Fibroblast of lung (primary cell): ENCODE results near the gene ANKRD31. TPM values are rescaled to one million over a fixed set of nuclear protein-coding genes. Genes with fewer than 3 reads are reported as not detected.
"Not testable (repeated sequence)": the region's sequence is repeated elsewhere in the genome, so short reads cannot be mapped to it uniquely, and the experiment has no call there.

Experiments
- DNase-seq, 2 donors: peaks; one replicate each; pipeline versions ENCODE4 v3.0.0 to v3.0.0-alpha.2; 2010; ENCODE audit warnings: low read depth in 2 of 2
- H2AFZ ChIP-seq: 2 replicates; pipeline ENCODE4 v1.5.1; 2012; ENCODE audit warnings: low read length, control low read depth, inconsistent platforms
- H3K27ac ChIP-seq: 2 replicates; pipeline ENCODE4 v1.5.1; 2011; ENCODE audit warnings: low read length, control low read depth; ENCODE audit not compliant: insufficient read depth
- H3K27me3 ChIP-seq: 2 replicates; pipeline ENCODE4 v1.5.1; 2011; ENCODE audit warnings: mild to moderate bottlenecking, low read length; ENCODE audit not compliant: control insufficient read depth, insufficient read depth
- H3K36me3 ChIP-seq: 2 replicates; pipeline ENCODE4 v1.5.1; 2011; ENCODE audit warnings: low read length; ENCODE audit not compliant: control insufficient read depth, insufficient read depth
- H3K4me1 ChIP-seq: 2 replicates; pipeline ENCODE4 v1.5.1; 2011; ENCODE audit warnings: low read length; ENCODE audit not compliant: control insufficient read depth, insufficient read depth; ENCODE audit errors: extremely low read depth
- H3K4me2 ChIP-seq: 2 replicates; pipeline ENCODE4 v1.5.1; 2011; ENCODE audit warnings: low read length, control low read depth; ENCODE audit not compliant: insufficient read depth; ENCODE audit errors: extremely low read depth
- H3K4me3 ChIP-seq, 4 experiments: fragments of 200-600 bp in 1 of 4; sonication (generic) in 1 of 4; replicated peaks in 1 of 4; 2 replicates each; pipeline ENCODE4 v1.5.1; 2011 to 2016; ENCODE audit warnings: low read length in 4 of 4, low read depth in 3 of 4, mild to moderate bottlenecking in 3 of 4, control low read depth in 2 of 4, inconsistent platforms in 1 of 4, mixed read lengths in 1 of 4; ENCODE audit not compliant: insufficient read depth in 1 of 4; ENCODE audit errors: control extremely low read depth in 1 of 4
- H3K79me2 ChIP-seq: 2 replicates; pipeline ENCODE4 v1.5.1; 2012; ENCODE audit warnings: mild to moderate bottlenecking, low read length, inconsistent platforms; ENCODE audit not compliant: control insufficient read depth, insufficient read depth
- H3K9ac ChIP-seq: 2 replicates; pipeline ENCODE4 v1.5.1; 2011; ENCODE audit warnings: mild to moderate bottlenecking, low read length, control low read depth; ENCODE audit not compliant: insufficient read depth
- H3K9me3 ChIP-seq: 2 replicates; pipeline ENCODE4 v1.5.1; 2012; ENCODE audit warnings: low read depth, low read length; ENCODE audit not compliant: control insufficient read depth, insufficient read depth
- H4K20me1 ChIP-seq: 2 replicates; pipeline ENCODE4 v1.5.1; 2011; ENCODE audit warnings: low read length; ENCODE audit not compliant: control insufficient read depth, insufficient read depth; ENCODE audit errors: extremely low read depth
- CTCF ChIP-seq, 2 donors: IDR thresholded peaks in 1 of 2; conservative IDR thresholded peaks in 1 of 2; 1 replicate in 1 of 2; 2 replicates in 1 of 2; pipeline ENCODE4 v1.5.1; 2011 to 2012; ENCODE audit warnings: low read length in 2 of 2, control low read depth in 1 of 2, inconsistent platforms in 1 of 2, low read depth in 1 of 2, mild to moderate bottlenecking in 1 of 2
- EZH2 ChIP-seq: IDR thresholded peaks from 2 replicates; pipeline ENCODE4 v1.5.1; 2012; ENCODE audit warnings: low read length, control low read depth, mild to moderate bottlenecking; ENCODE audit errors: missing control alignments
- polyA plus RNA-seq, 2 donors: library from polyadenylated mRNA; depleted of rRNA in 1 of 2; stranded (reverse) in 1 of 2; unstranded in 1 of 2; fragments of >200 nt; gene quantifications; 2 replicates each; pipeline ENCODE4 v1.2.1, GENCODE V29; 2011 to 2012; ENCODE audit warnings: missing spikeins in 1 of 2
- total RNA-seq: library from RNA; depleted of rRNA; stranded (reverse); fragments of >200 nt; gene quantifications from 2 replicates; pipeline ENCODE4 v1.2.1, GENCODE V29; 2014

ANKRD31 gene
- total and polyA plus RNA-seq, 2 donors (not counting 1 experiment from before 2014, with no cell fraction given), result 0.05 to 0.33 TPM

- no peak for TF ChIP-seq EZH2
- no peak for TF ChIP-seq CTCF (conservative IDR thresholded peaks at IDR 0.05 in 1 of 2, IDR thresholded peaks at IDR 0.05 in 1 of 2; ENCODE audit: low read depth in 1 of 2, low read length in 2 of 2)
Observed at GRCh38 chr5:75113354-75114113, 123.1 kb downstream of the ANKRD31 start.

GRCh38 chr5:75108931-75109596, 127.6 kb downstream of the ANKRD31 start:
- Histone ChIP-seq H3K4me3 (no peak overlapping the region), H4K20me1 (no peaks in the 10 kb centered on the region), H3K9ac (no peak overlapping the region), H3K79me2 (no peaks in the 10 kb centered on the region), H3K4me2 (no peak overlapping the region), H3K27me3 (no peaks in the 10 kb centered on the region), H2AFZ (no peak overlapping the region), H3K9me3 (no peaks in the 10 kb centered on the region), H3K27ac (no peak overlapping the region), H3K36me3 (no peaks in the 10 kb centered on the region), H3K4me1 (no peaks in the 10 kb centered on the region)
- DNase-seq, result no peak
- no peak for TF ChIP-seq CTCF (conservative IDR thresholded peaks at IDR 0.05 in 1 of 2, IDR thresholded peaks at IDR 0.05 in 1 of 2; ENCODE audit: low read depth in 1 of 2, low read length in 2 of 2)

More at GRCh38 chr5:75113354-75114113, 123.1 kb downstream of the ANKRD31 start:
- Histone ChIP-seq H3K9ac (no peak overlapping the region), H4K20me1 (no peaks in the 10 kb centered on the region), H3K27me3 (no peaks in the 10 kb centered on the region), H3K36me3 (no peaks in the 10 kb centered on the region), H3K79me2 (no peaks in the 10 kb centered on the region), H3K4me1 (no peaks in the 10 kb centered on the region), H3K27ac (no peak overlapping the region), H3K4me2 (no peak overlapping the region), H3K9me3 (no peaks in the 10 kb centered on the region), H2AFZ (no peak overlapping the region), H3K4me3 (no peak overlapping the region)
- no peak for DNase-seq

- H3K27me3 ChIP-seq, result no peaks in the 10 kb centered on the region
- TF ChIP-seq EZH2 (no peak), CTCF (conservative IDR thresholded peaks at IDR 0.05 in 1 of 2, IDR thresholded peaks at IDR 0.05 in 1 of 2; ENCODE audit: low read depth in 1 of 2, low read length in 2 of 2) (no peak)
- H3K36me3 ChIP-seq, result no peaks in the 10 kb centered on the region
- no peaks in the 10 kb centered on the region for H4K20me1 ChIP-seq
- no peaks in the 10 kb centered on the region for H3K4me1 ChIP-seq
- no peak overlapping the region for H3K9ac ChIP-seq
- H3K79me2 ChIP-seq, result no peaks in the 10 kb centered on the region
- H2AFZ ChIP-seq, result no peak overlapping the region
- no peak overlapping the region for H3K27ac ChIP-seq
- no peak overlapping the region for H3K4me3 ChIP-seq
- H3K4me2 ChIP-seq, result no peak overlapping the region
- no peaks in the 10 kb centered on the region for H3K9me3 ChIP-seq
- DNase-seq, result no peak
Observed at GRCh38 chr5:75108515-75108914, 128.2 kb downstream of the ANKRD31 start.

- not testable (repeated sequence) for H2AFZ ChIP-seq, H3K36me3 ChIP-seq, H3K4me1 ChIP-seq, H4K20me1 ChIP-seq, H3K4me2 ChIP-seq, H3K79me2 ChIP-seq, DNase-seq, H3K27me3 ChIP-seq, H3K27ac ChIP-seq, H3K4me3 ChIP-seq, H3K9ac ChIP-seq, H3K9me3 ChIP-seq
Observed at GRCh38 chr5:75095956-75096355, 140.7 kb downstream of the ANKRD31 start.
